ENCODE results near the gene KCNAB1.

Gene KCNAB1

GRCh38 chr3:156233876-156234275, 113.5 kb downstream of the KCNAB1 start:
- Histone ChIP-seq H3K4me3 (no peak overlapping the region), H3K9me3 (no peaks in the 10 kb centered on the region), H3K4me1 (peaks cover 0 to 44% (median 12%) of the 10 kb centered on the region in 4 donors), H3K27ac (no peak overlapping the region), H3K27me3 (no peaks in the 10 kb centered on the region), H3K36me3 (no peaks in the 10 kb centered on the region)
- DNase-seq, result no peak
- intact Hi-C loops (cut with DNase I; ENCODE audit: low total_unique reads), result no loop called here
- TF ChIP-seq CTCF (IDR thresholded peaks at IDR 0.05), result no peak

GRCh38 chr3:156236556-156237260, 116.3 kb downstream of the KCNAB1 start:
- no peak overlapping the region for H3K27ac ChIP-seq
- H3K36me3 ChIP-seq, result peaks cover 0 to 7% (median 0%) of the 10 kb centered on the region in 3 donors
- intact Hi-C loops (cut with DNase I; ENCODE audit: low total_unique reads), result no loop called here
- peaks cover 0 to 29% (median 12%) of the 10 kb centered on the region in 4 donors for H3K4me1 ChIP-seq
- no peak for TF ChIP-seq CTCF (IDR thresholded peaks at IDR 0.05)
- no peaks in the 10 kb centered on the region for H3K9me3 ChIP-seq
- H3K27me3 ChIP-seq, result no peaks in the 10 kb centered on the region
- no peak overlapping the region for H3K4me3 ChIP-seq
- DNase-seq, result no peak

- Histone ChIP-seq H3K4me3 (no peak overlapping the region), H3K27ac (no peak overlapping the region), H3K4me1 (peaks cover 0 to 6% (median 0%) of the 10 kb centered on the region in 4 donors), H3K9me3 (no peaks in the 10 kb centered on the region), H3K36me3 (peaks cover 0 to 7% (median 0%) of the 10 kb centered on the region in 3 donors), H3K27me3 (no peaks in the 10 kb centered on the region)
- intact Hi-C loops (cut with DNase I; ENCODE audit: low total_unique reads), result no loop called here
- TF ChIP-seq CTCF (IDR thresholded peaks at IDR 0.05), result no peak
- DNase-seq, result no peak
Measured at GRCh38 chr3:156240642-156241041, 120.3 kb downstream of the KCNAB1 start.

- no peak for TF ChIP-seq CTCF (IDR thresholded peaks at IDR 0.05)
- peaks cover 0 to 35% (median 3%) of the 10 kb centered on the region in 4 donors for H3K4me1 ChIP-seq
- no peaks in the 10 kb centered on the region for H3K27me3 ChIP-seq
- H3K27ac ChIP-seq, result no peak overlapping the region
- H3K9me3 ChIP-seq, result no peaks in the 10 kb centered on the region
- intact Hi-C loops (cut with DNase I; ENCODE audit: low total_unique reads), result no loop called here
- H3K4me3 ChIP-seq, result no peak overlapping the region
- DNase-seq, result no peak
- no peaks in the 10 kb centered on the region for H3K36me3 ChIP-seq
Measured at GRCh38 chr3:156246961-156247725, 126.8 kb downstream of the KCNAB1 start.

- intact Hi-C loops (cut with DNase I; ENCODE audit: low total_unique reads), result no loop called here
- TF ChIP-seq CTCF (IDR thresholded peaks at IDR 0.05), result no peak
- no peak for DNase-seq
- Histone ChIP-seq H3K27me3 (no peaks in the 10 kb centered on the region), H3K4me3 (no peak overlapping the region), H3K27ac (no peak overlapping the region), H3K36me3 (no peaks in the 10 kb centered on the region), H3K4me1 (peaks cover 0 to 70% (median 20%) of the 10 kb centered on the region in 4 donors), H3K9me3 (no peaks in the 10 kb centered on the region)
Measured at GRCh38 chr3:156250550-156250949, 130.2 kb downstream of the KCNAB1 start.

Measured in tibial artery (tissue), 4 donors.